ENCODE results near the gene PRICKLE4.

DNA sequence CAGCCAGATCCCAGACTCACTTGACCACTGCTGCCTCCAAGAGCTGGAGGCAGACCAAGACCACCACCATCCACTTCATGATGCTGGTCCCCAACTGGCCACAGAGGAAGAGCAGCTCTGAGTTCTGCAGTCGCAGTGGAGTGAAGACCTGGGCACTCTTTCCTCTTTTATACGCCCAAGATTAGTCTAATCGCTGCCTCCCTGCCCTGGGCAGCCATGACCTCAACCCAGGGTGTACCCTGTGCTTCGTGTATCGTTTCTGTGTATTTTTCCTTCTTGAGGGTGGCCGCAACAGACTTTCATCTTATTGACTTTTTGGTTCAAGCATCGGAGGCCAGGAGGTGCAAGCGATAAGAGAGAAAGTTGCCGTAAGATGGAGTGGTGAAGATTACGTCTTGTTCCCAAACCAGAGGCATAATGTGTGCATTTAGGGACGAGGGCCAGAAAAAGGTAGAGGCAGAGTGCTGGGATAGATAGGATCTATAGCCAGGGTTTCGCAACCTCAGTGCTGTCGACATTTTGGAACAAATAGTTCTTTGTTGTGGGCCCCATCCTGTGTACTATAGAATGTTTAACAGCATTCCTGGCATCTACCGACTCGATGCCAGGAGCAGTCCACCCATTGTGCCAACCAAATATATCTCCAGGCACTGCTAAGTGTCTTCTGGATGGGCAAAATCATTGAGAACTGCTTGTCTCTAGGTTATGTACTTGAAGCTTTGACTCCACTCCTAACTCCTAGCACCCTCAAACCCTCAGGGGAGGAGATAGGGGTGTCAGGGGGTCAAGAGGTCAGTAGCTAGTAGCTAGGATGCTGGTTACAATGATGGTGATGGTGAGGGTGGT lies 33.1 kb upstream of the PRICKLE4 start, which contains the start of gene PGC:
- TF ChIP-seq EZH2 (optimal IDR thresholded peaks at IDR 0.05; ENCODE audit: low read depth, low read length) (no peak), EZH2phosphoT487 (IDR thresholded peaks at IDR 0.05; ENCODE audit: low read length) (no peak)
- TF ChIP-seq, protein P1, sequence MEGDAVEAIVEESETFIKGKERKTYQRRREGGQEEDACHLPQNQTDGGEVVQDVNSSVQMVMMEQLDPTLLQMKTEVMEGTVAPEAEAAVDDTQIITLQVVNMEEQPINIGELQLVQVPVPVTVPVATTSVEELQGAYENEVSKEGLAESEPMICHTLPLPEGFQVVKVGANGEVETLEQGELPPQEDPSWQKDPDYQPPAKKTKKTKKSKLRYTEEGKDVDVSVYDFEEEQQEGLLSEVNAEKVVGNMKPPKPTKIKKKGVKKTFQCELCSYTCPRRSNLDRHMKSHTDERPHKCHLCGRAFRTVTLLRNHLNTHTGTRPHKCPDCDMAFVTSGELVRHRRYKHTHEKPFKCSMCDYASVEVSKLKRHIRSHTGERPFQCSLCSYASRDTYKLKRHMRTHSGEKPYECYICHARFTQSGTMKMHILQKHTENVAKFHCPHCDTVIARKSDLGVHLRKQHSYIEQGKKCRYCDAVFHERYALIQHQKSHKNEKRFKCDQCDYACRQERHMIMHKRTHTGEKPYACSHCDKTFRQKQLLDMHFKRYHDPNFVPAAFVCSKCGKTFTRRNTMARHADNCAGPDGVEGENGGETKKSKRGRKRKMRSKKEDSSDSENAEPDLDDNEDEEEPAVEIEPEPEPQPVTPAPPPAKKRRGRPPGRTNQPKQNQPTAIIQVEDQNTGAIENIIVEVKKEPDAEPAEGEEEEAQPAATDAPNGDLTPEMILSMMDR (IDR thresholded peaks at IDR 0.05; ENCODE audit: low read length), result no peak
